CD4-positive, alpha-beta T cell treated with Interleukin-1 beta for 1 hour (primary cell): ENCODE data around the gene AARS1.
"Not testable (repeated sequence)": the region's sequence is repeated elsewhere in the genome, so short reads cannot be mapped to it uniquely, and the experiment has no call there.

ENCODE experiments used
- DNase-seq, 2 donors: peaks; one replicate each; pipeline ENCODE4 v3.0.0-alpha.2; 2020 to 2022

Gene AARS1

GRCh38 chr16:70289229-70290094, at the start of gene AARS1:
AARS1 (minus strand) TSS chr16:70289506; CDS start chr16:70282763, 6,743 bp downstream.
- peak; percentile 97 to 99 for DNase-seq

- DNase-seq = no peak
These were observed 48.5 kb upstream of the AARS1 start for GRCh38 chr16:70337814-70338213.

GRCh38 chr16:70332728-70333127, 43.4 kb upstream of the AARS1 start:
- DNase-seq = not testable (repeated sequence)

- DNase-seq = peak; percentile 4 to 14
These were observed 42.5 kb upstream of the AARS1 start for GRCh38 chr16:70331588-70332358.

- DNase-seq = no peak
These were observed 41.8 kb upstream of the AARS1 start for GRCh38 chr16:70331091-70331490.

- DNase-seq = no peak
These were observed 35.9 kb upstream of the AARS1 start for GRCh38 chr16:70324998-70325747.

GRCh38 chr16:70320121-70320520, 30.8 kb upstream of the AARS1 start:
- DNase-seq = no peak

- not testable (repeated sequence) for DNase-seq
These were observed 18.4 kb upstream of the AARS1 start for GRCh38 chr16:70307726-70308125.

GRCh38 chr16:70306880-70307279, 17.6 kb upstream of the AARS1 start:
- DNase-seq = no peak

- no peak for DNase-seq
These were observed 15.7 kb upstream of the AARS1 start for GRCh38 chr16:70304892-70305448.

GRCh38 chr16:70302745-70303144, 13.4 kb upstream of the AARS1 start:
- no peak for DNase-seq

- no peak for DNase-seq
These were observed 11.8 kb upstream of the AARS1 start for GRCh38 chr16:70301121-70301520.

- DNase-seq = peak; percentile 64 to 72
These were observed 10.0 kb upstream of the AARS1 start, which contains the start of gene DDX19B for GRCh38 chr16:70298988-70299938. DDX19B (plus strand) TSS chr16:70299186; CDS start chr16:70299298, 112 bp downstream.

GRCh38 chr16:70295634-70296033, 6.3 kb upstream of the AARS1 start:
- DNase-seq = no peak

GRCh38 chr16:70294385-70295025, 5.2 kb upstream of the AARS1 start:
- DNase-seq = no peak

GRCh38 chr16:70292148-70292547, 2.8 kb upstream of the AARS1 start:
- DNase-seq = not testable (repeated sequence)

GRCh38 chr16:70290949-70291519, 1.7 kb upstream of the AARS1 start:
- no peak for DNase-seq

- DNase-seq = not testable (repeated sequence)
These were observed 1.9 kb downstream of the AARS1 start for GRCh38 chr16:70287304-70287971.

- DNase-seq = no peak
These were observed 12.9 kb downstream of the AARS1 start for GRCh38 chr16:70276392-70276791.

- no peak for DNase-seq
These were observed 17.6 kb downstream of the AARS1 start for GRCh38 chr16:70271696-70272095.
